K562 (cell line): ENCODE measurements around the gene MCF2. TPM values are rescaled to one million over a fixed set of nuclear protein-coding genes. Genes with fewer than 3 reads are reported as not detected.

ENCODE experiments used
- ATAC-seq: fragments of 200-7000 bp; cut with Tn5 transposase; 3 replicates; pipeline ENCODE4 v1.9.1; 2020; ENCODE audit warnings: moderate library complexity
- BruUV-seq: library from RNA; stranded (reverse); fragments of 400-500 nt; replicated peaks from 2 replicates; lab custom pipeline; 2021; lab: Mats Ljungman, UMichigan
- CTCF ChIA-PET: fragments of 300-600 bp; formaldehyde crosslinking; extraction: SDS; loops from one replicate; lab custom pipeline; 2021; ENCODE audit warnings: low intra/inter-chr PET ratio; lab: Yijun Ruan, JAX
- POLR2A ChIA-PET: fragments of 300-600, 350-650 bp; sonication (Branson Sonifier 250); formaldehyde crosslinking; extraction: SDS; loops from one replicate; lab custom pipeline; 2021; ENCODE audit warnings: antibody characterized with exemption, inconsistent platforms; lab: Yijun Ruan, JAX
- DNase-seq, 4 experiments: peaks; one replicate each; pipeline versions ENCODE4 v3.0.0 to v3.0.0-alpha.2; 2011 to 2018; ENCODE audit warnings: low spot score in 3 of 4, mixed read lengths in 3 of 4; ENCODE audit errors: extremely low read depth in 1 of 4
- FAIRE-seq: peaks from 2 replicates; lab custom pipeline; 2011; peaks lifted over from hg19 to GRCh38; lab: Jason Lieb, UNC
- H2AFZ ChIP-seq: 2 replicates; pipeline ENCODE4 v1.6.0; 2011; ENCODE audit warnings: low read depth, low read length, control low read depth, inconsistent platforms
- H3K27ac ChIP-seq: fragments of 200-600 bp; 3 replicates; pipeline ENCODE4 v1.8.0; 2011; ENCODE audit warnings: low read depth, mild to moderate bottlenecking, control low read depth, inconsistent platforms, low read length, moderate library complexity, mixed read lengths; ENCODE audit errors: extremely low read depth
- H3K27me3 ChIP-seq, 2 experiments: fragments of 300-600 bp in 1 of 2; 2 replicates in 1 of 2; 3 replicates in 1 of 2; pipeline versions ENCODE4 v1.6.0 to v1.8.0; 2011; ENCODE audit warnings: inconsistent platforms in 2 of 2, low read length in 2 of 2, mild to moderate bottlenecking in 1 of 2, mixed read lengths in 1 of 2, moderate library complexity in 1 of 2; ENCODE audit not compliant: control insufficient read depth in 2 of 2, insufficient read depth in 2 of 2
- H3K36me3 ChIP-seq: fragments of 300-600 bp; 3 replicates; pipeline ENCODE4 v1.8.0; 2011; ENCODE audit warnings: mild to moderate bottlenecking, low read length, inconsistent platforms; ENCODE audit not compliant: control insufficient read depth, insufficient read depth
- H3K4me1 ChIP-seq, 2 experiments: fragments of 200-600 bp in 1 of 2; replicated peaks in 1 of 2; 2 replicates in 1 of 2; 3 replicates in 1 of 2; pipeline versions ENCODE4 v1.5.1 to v1.8.0; 2011; ENCODE audit warnings: inconsistent platforms in 2 of 2, low read length in 2 of 2, mild to moderate bottlenecking in 1 of 2, mixed read lengths in 1 of 2, moderate library complexity in 1 of 2; ENCODE audit not compliant: control insufficient read depth in 2 of 2, insufficient read depth in 2 of 2
- H3K4me2 ChIP-seq: 2 replicates; pipeline ENCODE4 v1.6.1; 2011; ENCODE audit warnings: low read length, control low read depth, inconsistent platforms, mixed read lengths; ENCODE audit not compliant: insufficient read depth
- H3K4me3 ChIP-seq: fragments of 200-600 bp; sonication (generic), shearing (Covaris generic); 2 replicates; pipeline ENCODE4 v1.5.1; 2016; ENCODE audit warnings: control low read depth, inconsistent platforms
- H3K79me2 ChIP-seq: fragments of 200-600 bp; 3 replicates; pipeline ENCODE4 v1.8.0; 2011; ENCODE audit warnings: low read length, inconsistent platforms; ENCODE audit not compliant: control insufficient read depth, insufficient read depth
- H3K9ac ChIP-seq, 2 experiments: 2 replicates each; pipeline versions ENCODE4 v1.6.0 to v1.6.1; 2011; ENCODE audit warnings: low read depth in 2 of 2, low read length in 2 of 2, control low read depth in 1 of 2, inconsistent platforms in 1 of 2, mild to moderate bottlenecking in 1 of 2, mixed read lengths in 1 of 2; ENCODE audit not compliant: insufficient read depth in 1 of 2
- H3K9me1 ChIP-seq: one replicate; pipeline ENCODE4 v1.6.0; 2011; ENCODE audit warnings: inconsistent platforms, mild to moderate bottlenecking, low read length, moderate library complexity; ENCODE audit not compliant: control insufficient read depth, insufficient read depth
- H3K9me3 ChIP-seq: replicated peaks from 2 replicates; pipeline ENCODE4 v1.5.1; 2011; ENCODE audit warnings: low read depth, low read length, inconsistent platforms; ENCODE audit not compliant: control insufficient read depth, insufficient read depth
- H4K20me1 ChIP-seq: replicated peaks from 2 replicates; pipeline ENCODE4 v1.6.1; 2011; ENCODE audit warnings: low read length, inconsistent platforms, mixed read lengths; ENCODE audit not compliant: control insufficient read depth, insufficient read depth
- ARID1B ChIP-seq: fragments of 450-650 bp; IDR thresholded peaks from 2 replicates; pipeline ENCODE4 v1.6.1; 2016; ENCODE audit warnings: antibody characterized with exemption, mild to moderate bottlenecking, inconsistent platforms
- CBFA2T3 ChIP-seq: fragments of 450-650 bp; IDR thresholded peaks from 2 replicates; pipeline ENCODE4 v1.6.1; 2017
- GATAD2B ChIP-seq: fragments of 450-650 bp; IDR thresholded peaks from 2 replicates; pipeline ENCODE4 v1.6.1; 2017; ENCODE audit warnings: mild to moderate bottlenecking, borderline replicate concordance
- HCFC1 ChIP-seq: IDR thresholded peaks from 2 replicates; pipeline ENCODE4 v1.6.1; 2012; ENCODE audit warnings: low read depth, low read length, improper control_type of control experiment
- MAFG ChIP-seq: fragments of 450-650 bp; conservative IDR thresholded peaks from 2 replicates; pipeline ENCODE4 v1.6.1; 2016; ENCODE audit warnings: missing genetic modification characterization, missing compliant biosample characterization
- NR0B1 ChIP-seq: fragments of 450-650 bp; IDR thresholded peaks from one replicate; pipeline ENCODE4 v1.6.1; 2018; ENCODE audit warnings: mild to moderate bottlenecking, moderate library complexity; ENCODE audit not compliant: partially characterized antibody
- POLR2AphosphoS5 ChIP-seq: IDR thresholded peaks from 2 replicates; pipeline ENCODE4 v1.6.1; 2011; ENCODE audit warnings: mild to moderate bottlenecking, low read depth, low read length, moderate library complexity; ENCODE audit not compliant: control insufficient read depth, insufficient read depth
- SAP30 ChIP-seq: fragments of 200-600 bp; sonication (generic); IDR thresholded peaks from 2 replicates; pipeline ENCODE4 v1.6.1; 2012; ENCODE audit warnings: borderline replicate concordance, low read depth, mild to moderate bottlenecking, moderate library complexity, low read length, control low read depth, inconsistent platforms; ENCODE audit not compliant: insufficient read depth, poor library complexity, severe bottlenecking
- SMARCC2 ChIP-seq: fragments of 450-650 bp; IDR thresholded peaks from 2 replicates; pipeline ENCODE4 v1.6.1; 2017; ENCODE audit warnings: antibody characterized with exemption, moderate library complexity, mild to moderate bottlenecking, low read depth
- TCFL5 ChIP-seq: fragments of 250-450 bp; sonication (Bioruptor Pico); conservative IDR thresholded peaks from 2 replicates; pipeline ENCODE4 v1.6.1; 2021; ENCODE audit warnings: mild to moderate bottlenecking, moderate library complexity, matching md5 sums
- WGBS: fragments of 100-300 bp; shearing (Covaris generic); methylation state at CpG from one replicate; pipeline ENCODE4 v1.1.6; 2016; ENCODE audit warnings: low coverage, mixed read lengths; ENCODE audit not compliant: insufficient coverage; ENCODE audit errors: missing lambda C conversion rate; 5-methylcytosine and 5-hydroxymethylcytosine counted together
- in situ Hi-C: fragments of 300-500 bp; cut with MboI; formaldehyde crosslinking; loops from 4 replicates; pipeline ENCODE4 v1.15.0; 2018; ENCODE audit warnings: inconsistent platforms, mixed read lengths
- intact Hi-C: fragments of 100-400 bp; cut with micrococcal nuclease; formaldehyde crosslinking; loops from 2 replicates; pipeline ENCODE4 v1.14.2; 2022
- polyA plus RNA-seq, 8 experiments: library from polyadenylated mRNA; depleted of rRNA in 4 of 8; stranded (reverse) in 5 of 8; unstranded in 3 of 8; fragments of >200 nt; fragmentation: Nextera tagmentation in 2 of 8; fragmentation: Illumina TruSeq in 1 of 8; extraction: Ambion mirVana in 2 of 8; extraction: Trizol in 1 of 8; gene quantifications; 2 replicates each; pipeline versions ENCODE4 v1.2.1 to v1.2.3, GENCODE V29; 2011 to 2014; ENCODE audit warnings: inconsistent platforms in 1 of 8, missing spikeins in 1 of 8
- total RNA-seq, 7 experiments: library from RNA; depleted of rRNA in 6 of 7; stranded (reverse); fragments of >200 nt in 6 of 7; fragmentation: Illumina TruSeq in 2 of 7; extraction: Trizol in 2 of 7; gene quantifications; 2 replicates each; pipeline versions ENCODE4 v1.2.1 to v1.2.3, GENCODE V29; 2011 to 2021; ENCODE audit warnings: low replicate concordance in 1 of 7
- TF ChIP-seq, protein P1 (sequence below): sonication (generic); formaldehyde crosslinking; IDR thresholded peaks from 2 replicates; pipeline ENCODE4 v1.8.0; 2022; ENCODE audit warnings: missing genetic modification reagents, mild to moderate bottlenecking, borderline replicate concordance

MCF2 gene
- total and polyA plus RNA-seq, 9 of the 15 experiments (the other 6 are each of a cell fraction or from before 2014, with no cell fraction given): 0.03 to 0.78 (median 0.08) TPM; not detected in 3

DNA sequence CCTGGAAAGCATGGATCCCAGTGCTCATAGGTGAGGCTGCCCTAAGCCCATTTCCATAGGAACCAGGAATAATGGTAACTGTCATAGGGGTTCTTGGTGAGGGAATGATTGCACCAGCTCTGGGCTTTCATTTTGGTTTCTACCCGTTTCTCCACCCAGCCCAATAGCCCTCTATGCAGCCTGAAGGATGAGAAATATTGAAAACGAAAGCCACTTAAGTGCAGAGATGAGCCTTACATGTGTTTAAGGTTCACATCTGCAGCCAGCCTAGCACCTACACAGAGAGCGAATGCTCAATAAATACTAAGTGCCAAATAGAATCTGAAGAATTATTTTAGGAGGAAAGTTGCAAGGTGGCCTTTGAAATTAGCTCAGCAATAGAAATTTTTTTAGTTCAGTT, 60.4 kb downstream of the MCF2 start:
- no peaks in the 10 kb centered on the region for H4K20me1 ChIP-seq
- in situ Hi-C loops: no loop called here
- no peaks in the 10 kb centered on the region for H3K79me2 ChIP-seq
- 0% methylated on average over 3 of the region's 3 CpGs for WGBS
- no peaks in the 10 kb centered on the region for H3K9me3 ChIP-seq
- DNase-seq (no peak), FAIRE-seq (no peak), ATAC-seq (no peak)
- H3K4me1 ChIP-seq: no peaks in the 10 kb centered on the region
- H3K36me3 ChIP-seq: no peaks in the 10 kb centered on the region
- no peak overlapping the region for H2AFZ ChIP-seq
- H3K27me3 ChIP-seq: no peaks in the 10 kb centered on the region
- POLR2A ChIA-PET: no interaction called here
- no peaks in the 10 kb centered on the region for H3K9me1 ChIP-seq
- H3K9ac ChIP-seq: no peak overlapping the region
- no peak overlapping the region for H3K4me3 ChIP-seq
- CTCF ChIA-PET: no interaction called here
- TF ChIP-seq CBFA2T3: no peak
- no peak for TF ChIP-seq SAP30
- TF ChIP-seq, protein P1, sequence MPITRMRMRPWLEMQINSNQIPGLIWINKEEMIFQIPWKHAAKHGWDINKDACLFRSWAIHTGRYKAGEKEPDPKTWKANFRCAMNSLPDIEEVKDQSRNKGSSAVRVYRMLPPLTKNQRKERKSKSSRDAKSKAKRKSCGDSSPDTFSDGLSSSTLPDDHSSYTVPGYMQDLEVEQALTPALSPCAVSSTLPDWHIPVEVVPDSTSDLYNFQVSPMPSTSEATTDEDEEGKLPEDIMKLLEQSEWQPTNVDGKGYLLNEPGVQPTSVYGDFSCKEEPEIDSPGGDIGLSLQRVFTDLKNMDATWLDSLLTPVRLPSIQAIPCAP: no peak
- BruUV-seq: no TSS peak
- no peak overlapping the region for H3K27ac ChIP-seq
- intact Hi-C loops: no loop called here
- no peak overlapping the region for H3K4me2 ChIP-seq

GRCh38 chrX:139642241-139642927, 65.6 kb downstream of the MCF2 start:
- Histone ChIP-seq H3K9me3 (no peaks in the 10 kb centered on the region), H3K9me1 (no peaks in the 10 kb centered on the region), H3K4me3 (no peak overlapping the region), H3K36me3 (no peaks in the 10 kb centered on the region), H3K9ac (no peak overlapping the region), H3K4me2 (no peak overlapping the region), H3K79me2 (no peaks in the 10 kb centered on the region), H3K4me1 (no peaks in the 10 kb centered on the region), H3K27ac (no peak overlapping the region), H2AFZ (no peak overlapping the region), H4K20me1 (no peaks in the 10 kb centered on the region), H3K27me3 (no peaks in the 10 kb centered on the region)
- ATAC-seq: no peak
- ChIA-PET CTCF (no interaction called here), POLR2A (no interaction called here)
- no TSS peak for BruUV-seq
- WGBS: 0% methylated on average over 7 of the region's 10 CpGs
- intact Hi-C loops (no loop called here), in situ Hi-C loops (no loop called here)
- DNase-seq: no peak
- FAIRE-seq: no peak
- no peak for TF ChIP-seq TCFL5 (CRISPR knock-in tag)
- TF ChIP-seq SMARCC2: no peak
- TF ChIP-seq MAFG (tag): 0 out of 2 replicates have a peak, but pooled peaks have one; percentile 32
- TF ChIP-seq POLR2AphosphoS5: no peak
- TF ChIP-seq ARID1B: no peak
- no peak for TF ChIP-seq NR0B1
- no peak for TF ChIP-seq HCFC1
- no peak for TF ChIP-seq GATAD2B
